ENCODE results near the gene PLEKHH2.

PLEKHH2 gene

DNA sequence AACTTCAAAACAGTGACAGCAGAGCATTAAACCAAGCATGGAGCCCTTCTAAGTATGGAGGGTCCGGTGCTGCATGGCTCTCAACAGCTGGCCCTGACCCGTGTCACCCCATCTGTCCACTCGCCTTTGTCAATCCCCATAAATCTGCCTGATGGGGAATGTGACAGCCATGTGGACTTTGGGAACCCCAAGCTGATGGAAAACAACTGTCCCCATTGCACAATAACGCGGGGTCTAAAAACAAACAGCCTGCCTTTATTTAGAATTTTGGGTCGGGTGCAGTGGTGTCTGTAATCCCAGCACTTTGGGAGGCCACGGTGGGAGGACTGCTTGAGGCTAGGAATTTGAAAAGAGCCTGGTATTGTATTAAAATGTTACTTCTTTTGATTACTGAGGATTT, 24.1 kb upstream of the PLEKHH2 start:
- H3K9me3 ChIP-seq (ENCODE audit: control insufficient read depth, low read length) = no peaks in the 10 kb centered on the region
- H3K4ac ChIP-seq (ENCODE audit: low read depth in 1 of 2, low read length in 2 of 2) = no peak overlapping the region
- peak overlapping the region; percentile 35 for H4K8ac ChIP-seq (ENCODE audit: low read length)
- no peak overlapping the region for H3K27ac ChIP-seq (ENCODE audit: low read length, poor library complexity, severe bottlenecking)
- H3K79me1 ChIP-seq (replicated peaks; ENCODE audit: low read length, poor library complexity, severe bottlenecking) = no peaks in the 10 kb centered on the region
- H3K4me3 ChIP-seq (ENCODE audit: insufficient read depth in 1 of 2, low read depth in 1 of 2, low read length in 2 of 2) = no peak overlapping the region
- H3K27me3 ChIP-seq (ENCODE audit: control insufficient read depth in 1 of 2, insufficient read depth in 1 of 2, low read length in 2 of 2) = no peaks in the 10 kb centered on the region
- peak overlapping the region; percentile 7 for H3K9ac ChIP-seq (ENCODE audit: low read length)
- H2BK12ac ChIP-seq (ENCODE audit: low read length in 2 of 2) = no peak overlapping the region
- no peaks in the 10 kb centered on the region for H3K4me1 ChIP-seq (ENCODE audit: control insufficient read depth, insufficient read depth, low read depth, low read length)
- no peak overlapping the region for H3K18ac ChIP-seq (ENCODE audit: low read depth in 1 of 2, low read length in 2 of 2)
- no peak overlapping the region for H3K14ac ChIP-seq (ENCODE audit: low read length in 2 of 2)
- H2BK120ac ChIP-seq (ENCODE audit: low read depth, low read length) = no peak overlapping the region
- WGBS = 63% methylated on average over 7 of the region's 7 CpGs
- H3K36me3 ChIP-seq (ENCODE audit: control insufficient read depth in 1 of 2, insufficient read depth in 2 of 2, low read depth in 1 of 2, low read length in 2 of 2) = no peaks in the 10 kb centered on the region
- H2BK15ac ChIP-seq (ENCODE audit: low read depth, poor library complexity, severe bottlenecking) = no peak overlapping the region
- H3K23ac ChIP-seq (ENCODE audit: low read length in 2 of 2) = no peak overlapping the region
- no peak overlapping the region for H4K91ac ChIP-seq (ENCODE audit: low read length)
- no peak overlapping the region for H2AFZ ChIP-seq (ENCODE audit: low read depth, low read length)
- H3K4me2 ChIP-seq (ENCODE audit: low read length, poor library complexity, severe bottlenecking) = no peak overlapping the region
- no peak overlapping the region for H2BK5ac ChIP-seq (ENCODE audit: low read depth, low read length, poor library complexity, severe bottlenecking)
- peak; percentile 10 for DNase-seq
- no peak overlapping the region for H2AK5ac ChIP-seq (ENCODE audit: low read length, severe bottlenecking)

DNA sequence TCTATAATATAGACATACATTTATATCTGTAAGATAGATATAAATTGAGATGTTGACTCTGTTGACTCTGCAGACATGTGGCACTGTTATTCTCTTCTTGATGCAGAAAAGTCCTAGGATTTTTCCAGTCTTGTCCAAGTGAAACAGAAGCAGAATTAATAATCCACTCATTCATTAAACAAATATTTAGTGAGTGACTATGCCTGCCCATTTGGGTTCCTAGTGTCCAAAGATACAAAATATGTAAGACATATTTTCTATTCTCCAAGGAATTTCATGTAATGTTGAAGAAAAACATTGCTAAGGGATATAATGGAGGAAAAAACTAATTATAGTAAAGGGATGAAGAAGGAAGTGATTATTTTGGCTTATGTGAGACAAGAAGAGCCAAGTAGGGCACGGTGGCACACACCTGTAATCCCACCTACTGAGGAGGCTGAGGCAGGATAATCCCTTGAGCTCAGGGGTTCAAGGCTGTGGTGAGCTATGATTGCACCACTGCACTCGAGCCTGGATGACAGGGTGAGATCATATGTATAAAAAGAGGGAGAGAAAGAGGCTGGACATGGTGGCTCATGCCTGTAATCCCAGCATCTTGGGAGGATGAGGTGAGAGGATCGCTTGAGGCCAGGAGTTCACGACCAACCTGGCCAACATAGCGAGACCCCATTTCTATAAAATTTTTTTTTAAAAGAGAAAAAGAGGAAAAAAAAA, 19.9 kb upstream of the PLEKHH2 start:
- H2BK15ac ChIP-seq (ENCODE audit: low read depth, poor library complexity, severe bottlenecking) = no peak overlapping the region
- no peak overlapping the region for H3K23ac ChIP-seq (ENCODE audit: low read length in 2 of 2)
- no peak overlapping the region for H2BK12ac ChIP-seq (ENCODE audit: low read length in 2 of 2)
- no peak overlapping the region for H4K8ac ChIP-seq (ENCODE audit: low read length)
- no peak overlapping the region for H3K27ac ChIP-seq (ENCODE audit: low read length, poor library complexity, severe bottlenecking)
- no peak overlapping the region for H3K4me3 ChIP-seq (ENCODE audit: insufficient read depth in 1 of 2, low read depth in 1 of 2, low read length in 2 of 2)
- WGBS = 77% methylated on average over 2 of the region's 5 CpGs
- no peaks in the 10 kb centered on the region for H3K79me1 ChIP-seq (replicated peaks; ENCODE audit: low read length, poor library complexity, severe bottlenecking)
- no peaks in the 10 kb centered on the region for H3K9me3 ChIP-seq (ENCODE audit: control insufficient read depth, low read length)
- H3K4me1 ChIP-seq (ENCODE audit: control insufficient read depth, insufficient read depth, low read depth, low read length) = no peaks in the 10 kb centered on the region
- no peak for DNase-seq
- H3K18ac ChIP-seq (ENCODE audit: low read depth in 1 of 2, low read length in 2 of 2) = no peak overlapping the region
- H3K36me3 ChIP-seq (ENCODE audit: control insufficient read depth in 1 of 2, insufficient read depth in 2 of 2, low read depth in 1 of 2, low read length in 2 of 2) = no peaks in the 10 kb centered on the region
- H3K4ac ChIP-seq (ENCODE audit: low read depth in 1 of 2, low read length in 2 of 2) = no peak overlapping the region
- no peaks in the 10 kb centered on the region for H3K27me3 ChIP-seq (ENCODE audit: control insufficient read depth in 1 of 2, insufficient read depth in 1 of 2, low read length in 2 of 2)
- no peak overlapping the region for H2BK120ac ChIP-seq (ENCODE audit: low read depth, low read length)
- H3K14ac ChIP-seq (ENCODE audit: low read length in 2 of 2) = no peak overlapping the region
- H4K91ac ChIP-seq (ENCODE audit: low read length) = no peak overlapping the region
- no peak overlapping the region for H2AFZ ChIP-seq (ENCODE audit: low read depth, low read length)
- H3K9ac ChIP-seq (ENCODE audit: low read length) = no peak overlapping the region
- no peak overlapping the region for H2BK5ac ChIP-seq (ENCODE audit: low read depth, low read length, poor library complexity, severe bottlenecking)
- H3K4me2 ChIP-seq (ENCODE audit: low read length, poor library complexity, severe bottlenecking) = no peak overlapping the region
- H2AK5ac ChIP-seq (ENCODE audit: low read length, severe bottlenecking) = no peak overlapping the region

DNA sequence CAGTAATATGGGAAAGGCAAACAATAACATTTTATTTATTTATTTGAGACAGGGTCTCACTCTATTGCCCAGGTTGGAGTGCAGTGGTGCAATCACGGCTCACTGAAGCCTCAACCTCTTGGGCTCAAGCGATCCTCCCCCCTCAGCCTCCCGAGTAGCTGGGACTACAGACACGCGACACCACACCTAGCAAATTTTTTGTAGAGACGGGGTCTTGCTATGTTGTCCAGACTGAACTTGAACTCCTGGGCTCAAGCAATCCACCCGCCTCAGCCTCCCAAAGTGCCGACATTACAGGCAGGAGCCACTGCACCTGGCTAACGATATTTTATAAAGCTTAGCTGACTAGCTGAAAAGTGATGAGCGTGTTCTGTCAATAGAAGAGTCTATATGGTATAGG, 17.5 kb upstream of the PLEKHH2 start:
- H2AK5ac ChIP-seq (ENCODE audit: low read length, severe bottlenecking) = no peak overlapping the region
- no peak overlapping the region for H2BK15ac ChIP-seq (ENCODE audit: low read depth, poor library complexity, severe bottlenecking)
- no peak overlapping the region for H4K91ac ChIP-seq (ENCODE audit: low read length)
- H3K9me3 ChIP-seq (ENCODE audit: control insufficient read depth, low read length) = no peaks in the 10 kb centered on the region
- H3K27me3 ChIP-seq (ENCODE audit: control insufficient read depth in 1 of 2, insufficient read depth in 1 of 2, low read length in 2 of 2) = no peaks in the 10 kb centered on the region
- no peak overlapping the region for H2BK12ac ChIP-seq (ENCODE audit: low read length in 2 of 2)
- no peak overlapping the region for H3K18ac ChIP-seq (ENCODE audit: low read depth in 1 of 2, low read length in 2 of 2)
- 97% methylated on average over 10 of the region's 10 CpGs for WGBS
- no peak overlapping the region for H3K9ac ChIP-seq (ENCODE audit: low read length)
- H3K79me1 ChIP-seq (replicated peaks; ENCODE audit: low read length, poor library complexity, severe bottlenecking) = no peaks in the 10 kb centered on the region
- no peak overlapping the region for H3K4me3 ChIP-seq (ENCODE audit: insufficient read depth in 1 of 2, low read depth in 1 of 2, low read length in 2 of 2)
- H3K36me3 ChIP-seq (ENCODE audit: control insufficient read depth in 1 of 2, insufficient read depth in 2 of 2, low read depth in 1 of 2, low read length in 2 of 2) = no peaks in the 10 kb centered on the region
- H3K4me2 ChIP-seq (ENCODE audit: low read length, poor library complexity, severe bottlenecking) = no peak overlapping the region
- no peak overlapping the region for H2BK5ac ChIP-seq (ENCODE audit: low read depth, low read length, poor library complexity, severe bottlenecking)
- DNase-seq = no peak
- H3K4ac ChIP-seq (ENCODE audit: low read depth in 1 of 2, low read length in 2 of 2) = no peak overlapping the region
- no peak overlapping the region for H2AFZ ChIP-seq (ENCODE audit: low read depth, low read length)
- H4K8ac ChIP-seq (ENCODE audit: low read length) = no peak overlapping the region
- no peak overlapping the region for H2BK120ac ChIP-seq (ENCODE audit: low read depth, low read length)
- no peaks in the 10 kb centered on the region for H3K4me1 ChIP-seq (ENCODE audit: control insufficient read depth, insufficient read depth, low read depth, low read length)
- H3K14ac ChIP-seq (ENCODE audit: low read length in 2 of 2) = no peak overlapping the region
- H3K27ac ChIP-seq (ENCODE audit: low read length, poor library complexity, severe bottlenecking) = no peak overlapping the region
- no peak overlapping the region for H3K23ac ChIP-seq (ENCODE audit: low read length in 2 of 2)

DNA sequence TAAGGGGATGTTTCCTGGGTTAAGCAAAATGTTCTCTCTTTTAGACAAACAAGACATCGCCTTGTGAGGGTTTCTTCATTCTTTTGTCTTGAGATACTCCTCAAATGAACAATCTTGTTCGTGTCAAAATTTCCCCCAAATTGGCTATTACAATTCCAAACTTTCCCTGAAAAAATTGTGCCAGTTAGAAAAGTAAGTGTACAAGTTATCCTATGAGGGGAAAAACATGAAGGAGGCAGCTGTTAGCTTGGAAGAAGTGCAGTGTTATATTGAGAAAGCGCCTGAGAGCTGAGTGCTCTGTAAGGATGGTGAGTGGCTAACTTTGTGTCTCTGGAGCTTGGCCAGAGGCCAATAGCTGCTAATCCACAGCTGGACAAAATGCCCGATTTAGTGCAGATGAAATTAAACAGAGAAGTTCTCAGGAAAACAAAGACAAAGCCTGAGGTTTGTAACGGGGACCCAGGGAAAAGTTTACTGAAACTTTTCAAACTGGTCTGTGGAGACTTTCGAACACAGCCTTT, 14.1 kb upstream of the PLEKHH2 start:
- Histone ChIP-seq H3K4me1 (ENCODE audit: control insufficient read depth, insufficient read depth, low read depth, low read length) (no peaks in the 10 kb centered on the region), H2BK12ac (ENCODE audit: low read length in 2 of 2) (no peak overlapping the region), H2BK120ac (ENCODE audit: low read depth, low read length) (no peak overlapping the region), H3K79me1 (replicated peaks; ENCODE audit: low read length, poor library complexity, severe bottlenecking) (no peaks in the 10 kb centered on the region), H2AK5ac (ENCODE audit: low read length, severe bottlenecking) (no peak overlapping the region), H3K23ac (ENCODE audit: low read length in 2 of 2) (no peak overlapping the region), H2AFZ (ENCODE audit: low read depth, low read length) (no peak overlapping the region), H3K18ac (ENCODE audit: low read depth in 1 of 2, low read length in 2 of 2) (no peak overlapping the region), H3K27ac (ENCODE audit: low read length, poor library complexity, severe bottlenecking) (no peak overlapping the region), H3K4me2 (ENCODE audit: low read length, poor library complexity, severe bottlenecking) (no peak overlapping the region), H3K9me3 (ENCODE audit: control insufficient read depth, low read length) (no peaks in the 10 kb centered on the region), H3K14ac (ENCODE audit: low read length in 2 of 2) (no peak overlapping the region), H3K4ac (ENCODE audit: low read depth in 1 of 2, low read length in 2 of 2) (no peak overlapping the region), H2BK5ac (ENCODE audit: low read depth, low read length, poor library complexity, severe bottlenecking) (no peak overlapping the region), H2BK15ac (ENCODE audit: low read depth, poor library complexity, severe bottlenecking) (no peak overlapping the region), H3K9ac (ENCODE audit: low read length) (no peak overlapping the region), H4K91ac (ENCODE audit: low read length) (no peak overlapping the region), H4K8ac (ENCODE audit: low read length) (no peak overlapping the region), H3K36me3 (ENCODE audit: control insufficient read depth in 1 of 2, insufficient read depth in 2 of 2, low read depth in 1 of 2, low read length in 2 of 2) (no peaks in the 10 kb centered on the region), H3K27me3 (ENCODE audit: control insufficient read depth in 1 of 2, insufficient read depth in 1 of 2, low read length in 2 of 2) (no peaks in the 10 kb centered on the region), H3K4me3 (ENCODE audit: insufficient read depth in 1 of 2, low read depth in 1 of 2, low read length in 2 of 2) (no peak overlapping the region)
- WGBS = 69% methylated on average over 5 of the region's 6 CpGs
- peak; percentile 40 for DNase-seq
